Sigmoid colon (tissue), 7 donors: ENCODE measurements around the gene NFIB. TPM values are rescaled to one million over a fixed set of nuclear protein-coding genes. Genes with fewer than 3 reads are reported as not detected.

Source experiments
- DNase-seq: peaks from one replicate; pipeline ENCODE4 v3.0.0-alpha.2; 2019
- H3K27ac ChIP-seq, 4 donors: fragments of 200-600 bp; sonication (generic); one replicate each; pipeline ENCODE4 v1.5.1; 2016 to 2019; ENCODE audit warnings: mild to moderate bottlenecking in 1 of 4
- H3K27me3 ChIP-seq, 3 donors: fragments of 200-600 bp; sonication (generic); one replicate each; pipeline ENCODE4 v1.5.1; 2019; ENCODE audit warnings: mild to moderate bottlenecking in 1 of 3
- H3K36me3 ChIP-seq, 4 donors: fragments of 200-600 bp; sonication (generic); one replicate each; pipeline ENCODE4 v1.5.1; 2016 to 2019
- H3K4me1 ChIP-seq, 4 donors: fragments of 200-600 bp; sonication (generic); one replicate each; pipeline ENCODE4 v1.5.1; 2017 to 2019
- H3K4me3 ChIP-seq, 4 donors: fragments of 200-600 bp; sonication (generic); one replicate each; pipeline ENCODE4 v1.5.1; 2017 to 2019; ENCODE audit warnings: mild to moderate bottlenecking in 2 of 4, moderate library complexity in 1 of 4
- H3K9me3 ChIP-seq, 4 donors: fragments of 200-600 bp in 3 of 4; sonication (generic) in 3 of 4; one replicate each; pipeline versions ENCODE4 v1.5.1 to v1.6.1; 2013 to 2019
- EP300 ChIP-seq, 4 donors: sonication (generic); formaldehyde crosslinking; IDR thresholded peaks; one replicate each; pipeline ENCODE4 v1.6.1; 2017; ENCODE audit warnings: antibody characterized with exemption in 4 of 4
- POLR2A ChIP-seq, 2 donors: fragments of 450-650 bp; IDR thresholded peaks; one replicate each; pipeline ENCODE4 v1.6.1; 2016; ENCODE audit warnings: antibody characterized with exemption in 2 of 2, mild to moderate bottlenecking in 2 of 2, moderate library complexity in 2 of 2
- POLR2AphosphoS5 ChIP-seq, 4 donors: sonication (generic); formaldehyde crosslinking; IDR thresholded peaks; one replicate each; pipeline ENCODE4 v1.6.1; 2017; ENCODE audit warnings: antibody characterized with exemption in 4 of 4
- WGBS, 2 donors: extraction: QIAGEN DNeasy Blood & Tissue Kit; methylation state at CpG; one replicate each; pipeline ENCODE4 v1.1.7; 2013; 5-methylcytosine and 5-hydroxymethylcytosine counted together
- intact Hi-C: fragments of 100-400 bp; cut with DNase I; formaldehyde crosslinking; loops from one replicate; pipeline ENCODE4 v1.15.1; 2023
- polyA plus RNA-seq, 3 donors: library from polyadenylated mRNA; stranded (reverse); fragments of 200-250 nt; gene quantifications; one replicate each; pipeline ENCODE4 v1.2.3, GENCODE V29; 2013
- total RNA-seq, 4 donors: library from RNA; depleted of rRNA; stranded (reverse); fragments of >200 nt; gene quantifications; one replicate each; pipeline ENCODE4 v1.1.0, GENCODE V29; 2016
- TF ChIP-seq, protein P1 (sequence below), 4 experiments: fragments of 450-650 bp in 3 of 4; fragments of 200-600 bp in 1 of 4; IDR thresholded peaks; one replicate each; pipeline ENCODE4 v1.5.1; 2016 to 2019; ENCODE audit warnings: antibody characterized with exemption in 4 of 4, mild to moderate bottlenecking in 3 of 4, moderate library complexity in 2 of 4
- donor health status: healthy with polysubstance abuse.
- donor health status: Bipolar disorder and iron deficiency.
- donor health status: healthy.

Gene NFIB
- total and polyA plus RNA-seq, 7 donors: 3.7 to 129 (median 45.3) TPM

DNA sequence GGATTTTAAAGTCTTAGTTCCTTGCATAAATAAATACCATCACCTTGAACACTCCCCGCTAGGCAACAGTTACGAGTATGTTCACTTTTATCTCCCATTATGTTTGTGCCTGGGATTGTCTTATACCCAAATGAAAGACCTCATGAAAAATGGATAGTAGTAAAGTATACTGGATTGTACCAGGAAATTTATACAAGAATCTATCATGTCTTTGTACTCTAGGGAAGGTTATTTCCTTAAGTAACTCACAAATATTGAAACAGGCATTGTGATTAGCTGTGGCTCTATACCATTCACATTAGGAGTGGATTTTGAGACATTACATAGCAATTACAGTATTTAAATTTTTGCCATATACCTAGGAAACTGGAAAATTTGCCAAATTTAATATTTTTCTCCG lies 24.0 kb downstream of the NFIB start:
- Histone ChIP-seq H3K27me3 (no peaks in the 10 kb centered on the region), H3K4me1 (peaks cover 0 to 58% (median 34%) of the 10 kb centered on the region in 4 donors), H3K9me3 (no peaks in the 10 kb centered on the region), H3K36me3 (no peaks in the 10 kb centered on the region), H3K27ac (no peak overlapping the region), H3K4me3 (no peak overlapping the region)
- DNase-seq: no peak
- intact Hi-C loops: no loop called here
- WGBS, 2 donors: 53 to 66% methylated on average over 3 of the region's 3 CpGs
- TF ChIP-seq POLR2AphosphoS5 (IDR thresholded peaks at IDR 0.05) (no peak), EP300 (IDR thresholded peaks at IDR 0.05) (no peak), POLR2A (IDR thresholded peaks at IDR 0.05) (no peak)
- TF ChIP-seq, protein P1, sequence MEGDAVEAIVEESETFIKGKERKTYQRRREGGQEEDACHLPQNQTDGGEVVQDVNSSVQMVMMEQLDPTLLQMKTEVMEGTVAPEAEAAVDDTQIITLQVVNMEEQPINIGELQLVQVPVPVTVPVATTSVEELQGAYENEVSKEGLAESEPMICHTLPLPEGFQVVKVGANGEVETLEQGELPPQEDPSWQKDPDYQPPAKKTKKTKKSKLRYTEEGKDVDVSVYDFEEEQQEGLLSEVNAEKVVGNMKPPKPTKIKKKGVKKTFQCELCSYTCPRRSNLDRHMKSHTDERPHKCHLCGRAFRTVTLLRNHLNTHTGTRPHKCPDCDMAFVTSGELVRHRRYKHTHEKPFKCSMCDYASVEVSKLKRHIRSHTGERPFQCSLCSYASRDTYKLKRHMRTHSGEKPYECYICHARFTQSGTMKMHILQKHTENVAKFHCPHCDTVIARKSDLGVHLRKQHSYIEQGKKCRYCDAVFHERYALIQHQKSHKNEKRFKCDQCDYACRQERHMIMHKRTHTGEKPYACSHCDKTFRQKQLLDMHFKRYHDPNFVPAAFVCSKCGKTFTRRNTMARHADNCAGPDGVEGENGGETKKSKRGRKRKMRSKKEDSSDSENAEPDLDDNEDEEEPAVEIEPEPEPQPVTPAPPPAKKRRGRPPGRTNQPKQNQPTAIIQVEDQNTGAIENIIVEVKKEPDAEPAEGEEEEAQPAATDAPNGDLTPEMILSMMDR (IDR thresholded peaks at IDR 0.05): no peak

DNA sequence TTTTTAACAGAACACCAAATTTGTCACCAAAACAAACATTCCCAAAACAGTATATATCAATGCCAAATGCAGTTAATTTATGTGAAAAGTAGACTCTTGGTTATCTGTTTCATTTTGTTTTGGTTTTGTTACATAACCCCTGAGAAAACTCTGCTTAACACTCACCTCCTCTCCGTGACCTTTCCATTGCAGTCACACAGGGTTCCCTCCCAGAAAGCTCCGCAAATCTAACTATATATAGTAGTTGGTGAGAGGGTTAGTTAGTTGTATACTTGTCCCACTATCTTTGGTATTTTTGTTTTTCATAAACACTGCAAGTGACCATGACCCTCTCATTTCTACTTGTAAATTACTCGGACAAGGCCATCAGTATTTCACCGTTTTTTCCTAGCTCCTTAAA lies 25.5 kb downstream of the NFIB start:
- no peak overlapping the region for H3K4me3 ChIP-seq
- H3K9me3 ChIP-seq: no peaks in the 10 kb centered on the region
- H3K36me3 ChIP-seq: no peaks in the 10 kb centered on the region
- no peaks in the 10 kb centered on the region for H3K27me3 ChIP-seq
- intact Hi-C loops: no loop called here
- no peak overlapping the region for H3K27ac ChIP-seq
- DNase-seq: no peak
- peaks cover 0 to 54% (median 34%) of the 10 kb centered on the region in 4 donors for H3K4me1 ChIP-seq
- WGBS, 2 donors: 87 to 91% methylated on average over 4 of the region's 4 CpGs
- TF ChIP-seq EP300 (IDR thresholded peaks at IDR 0.05) (no peak), POLR2A (IDR thresholded peaks at IDR 0.05) (no peak), POLR2AphosphoS5 (IDR thresholded peaks at IDR 0.05) (no peak)
- TF ChIP-seq, protein P1 (IDR thresholded peaks at IDR 0.05): no peak

DNA sequence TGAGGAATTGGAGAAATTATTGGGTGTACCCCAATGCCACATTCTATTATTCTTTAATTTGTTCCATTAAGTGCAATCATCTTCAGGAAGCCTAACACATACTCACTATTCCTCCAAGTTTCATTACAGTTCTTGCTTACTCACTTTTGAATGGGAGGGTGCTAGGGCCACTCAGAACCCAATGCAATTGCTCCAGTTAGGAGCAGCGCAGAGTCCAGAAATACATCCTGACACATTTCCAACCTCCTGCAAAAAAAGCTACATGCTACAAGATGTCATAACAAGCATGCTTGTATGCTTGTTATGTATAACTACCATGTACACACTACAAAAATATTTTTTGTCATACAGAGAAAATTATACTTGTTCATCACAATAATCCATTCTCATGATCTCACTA lies 27.8 kb downstream of the NFIB start:
- no peak for DNase-seq
- H3K27ac ChIP-seq: no peak overlapping the region
- H3K27me3 ChIP-seq: no peaks in the 10 kb centered on the region
- intact Hi-C loops: no loop called here
- H3K9me3 ChIP-seq: no peaks in the 10 kb centered on the region
- no peak overlapping the region for H3K4me3 ChIP-seq
- no peak for TF ChIP-seq POLR2AphosphoS5 (IDR thresholded peaks at IDR 0.05)
- TF ChIP-seq EP300 (IDR thresholded peaks at IDR 0.05): no peak
- TF ChIP-seq, protein P1 (IDR thresholded peaks at IDR 0.05): no peak
- no peak for TF ChIP-seq POLR2A (IDR thresholded peaks at IDR 0.05)
- WGBS, 2 donors: 93% methylated on average over 1 of the region's 1 CpG
- H3K4me1 ChIP-seq: peaks cover 0 to 66% (median 44%) of the 10 kb centered on the region in 4 donors
- no peaks in the 10 kb centered on the region for H3K36me3 ChIP-seq

- Histone ChIP-seq H3K4me3 (no peak overlapping the region), H3K9me3 (no peaks in the 10 kb centered on the region), H3K27me3 (no peaks in the 10 kb centered on the region), H3K4me1 (peaks cover 0 to 70% (median 51%) of the 10 kb centered on the region in 4 donors), H3K27ac (peak overlapping the region in 2 of 4 donors; percentile 4 to 30), H3K36me3 (no peaks in the 10 kb centered on the region)
- DNase-seq: no peak
- TF ChIP-seq EP300 (IDR thresholded peaks at IDR 0.05): no peak
- TF ChIP-seq POLR2A (IDR thresholded peaks at IDR 0.05): no peak
- WGBS, 2 donors: 61 to 67% methylated on average over 1 of the region's 1 CpG
- intact Hi-C loops: no loop called here
Measured at GRCh38 chr9:14283276-14283675, 30.7 kb downstream of the NFIB start.

GRCh38 chr9:14281876-14282275 lies 32.1 kb downstream of the NFIB start:
- intact Hi-C loops: no loop called here
- Histone ChIP-seq H3K4me3 (no peak overlapping the region), H3K9me3 (no peaks in the 10 kb centered on the region), H3K27me3 (no peaks in the 10 kb centered on the region), H3K4me1 (peaks cover 2 to 83% (median 62%) of the 10 kb centered on the region in 4 donors), H3K27ac (peak overlapping the region in 2 of 4 donors; percentile 33 to 61), H3K36me3 (no peaks in the 10 kb centered on the region)
- no peak for DNase-seq
- TF ChIP-seq POLR2A (IDR thresholded peaks at IDR 0.05) (no peak), EP300 (IDR thresholded peaks at IDR 0.05) (no peak), POLR2AphosphoS5 (IDR thresholded peaks at IDR 0.05) (no peak)
- TF ChIP-seq, protein P1 (IDR thresholded peaks at IDR 0.05): no peak
